Astrocyte (in vitro differentiated cells and primary cell): ENCODE measurements around the gene FBXW8. TPM values are rescaled to one million over a fixed set of nuclear protein-coding genes. Genes with fewer than 3 reads are reported as not detected.
A peak's percentile ranks its signal among the peaks of the same experiment; 100 is the strongest.

Experiments used
- DNase-seq: peaks from one replicate; pipeline ENCODE4 v3.0.0-alpha.2; 2010; ENCODE audit warnings: low read depth
- FAIRE-seq: peaks from 2 replicates; lab custom pipeline; 2011; peaks lifted over from hg19 to GRCh38; lab: Jason Lieb, UNC
- H2AFZ ChIP-seq: 2 replicates; pipeline ENCODE4 v1.6.0; 2012; ENCODE audit warnings: low read depth, low read length, inconsistent platforms
- H3K27ac ChIP-seq: 2 replicates; pipeline ENCODE4 v1.5.1; 2011; ENCODE audit warnings: low read depth, low read length, inconsistent platforms
- H3K27me3 ChIP-seq: 2 replicates; pipeline ENCODE4 v1.6.0; 2011; ENCODE audit warnings: low read length, inconsistent platforms; ENCODE audit not compliant: insufficient read depth
- H3K36me3 ChIP-seq: 2 replicates; pipeline ENCODE4 v1.5.1; 2011; ENCODE audit warnings: low read length, inconsistent platforms; ENCODE audit not compliant: insufficient read depth
- H3K4me1 ChIP-seq: 2 replicates; pipeline ENCODE4 v1.5.1; 2011; ENCODE audit warnings: low read length, inconsistent platforms; ENCODE audit not compliant: insufficient read depth
- H3K4me2 ChIP-seq: 2 replicates; pipeline ENCODE4 v1.6.0; 2012; ENCODE audit warnings: low read length, inconsistent platforms
- H3K4me3 ChIP-seq: 2 replicates; pipeline ENCODE4 v1.5.1; 2011; ENCODE audit warnings: low read depth, mild to moderate bottlenecking, low read length, inconsistent platforms; ENCODE audit not compliant: insufficient read depth
- H3K79me2 ChIP-seq: 2 replicates; pipeline ENCODE4 v1.6.0; 2012; ENCODE audit warnings: mild to moderate bottlenecking, low read length, inconsistent platforms; ENCODE audit not compliant: insufficient read depth
- H3K9ac ChIP-seq: 2 replicates; pipeline ENCODE4 v1.6.0; 2012; ENCODE audit warnings: mild to moderate bottlenecking, low read length, inconsistent platforms
- H3K9me3 ChIP-seq: 2 replicates; pipeline ENCODE4 v1.5.1; 2012; ENCODE audit warnings: low read depth, mild to moderate bottlenecking, low read length, inconsistent platforms; ENCODE audit not compliant: insufficient read depth
- H4K20me1 ChIP-seq: 2 replicates; pipeline ENCODE4 v1.6.0; 2012; ENCODE audit warnings: low read length, inconsistent platforms; ENCODE audit not compliant: insufficient read depth
- H3K27ac Mint-ChIP-seq: one replicate; pipeline ENCODE4 v1.8.0; 2021; ENCODE audit warnings: mild to moderate bottlenecking, mixed read lengths; ENCODE audit not compliant: unreplicated experiment
- H3K27me3 Mint-ChIP-seq: one replicate; pipeline ENCODE4 v1.8.0; 2021; ENCODE audit warnings: low read depth, mixed read lengths; ENCODE audit not compliant: unreplicated experiment
- H3K36me3 Mint-ChIP-seq: one replicate; pipeline ENCODE4 v1.8.0; 2021; ENCODE audit warnings: low read depth, mixed read lengths; ENCODE audit not compliant: unreplicated experiment
- H3K4me1 Mint-ChIP-seq: one replicate; pipeline ENCODE4 v1.8.0; 2021; ENCODE audit warnings: low read depth, mixed read lengths; ENCODE audit not compliant: unreplicated experiment
- H3K4me3 Mint-ChIP-seq: one replicate; pipeline ENCODE4 v1.8.0; 2021; ENCODE audit warnings: mild to moderate bottlenecking, moderate library complexity, mixed read lengths; ENCODE audit not compliant: unreplicated experiment
- H3K9me3 Mint-ChIP-seq: one replicate; pipeline ENCODE4 v1.8.0; 2021; ENCODE audit warnings: mild to moderate bottlenecking, mixed read lengths; ENCODE audit not compliant: unreplicated experiment
- EZH2 ChIP-seq: IDR thresholded peaks from 2 replicates; pipeline ENCODE4 v1.6.1; 2012; ENCODE audit warnings: mild to moderate bottlenecking, low read length, inconsistent platforms; ENCODE audit not compliant: insufficient read depth
- total RNA-seq: library from RNA; stranded (reverse); gene quantifications from 2 replicates; pipeline ENCODE4 v1.2.1, GENCODE V29; 2021
- TF ChIP-seq, protein P1 (sequence below): IDR thresholded peaks from 2 replicates; pipeline ENCODE4 v1.5.1; 2011; ENCODE audit warnings: low read depth, mild to moderate bottlenecking, inconsistent platforms, low read length, moderate library complexity; ENCODE audit not compliant: insufficient read depth

FBXW8 gene
- total RNA-seq, 1 donor from 2014 or later, result 26.4 TPM

GRCh38 chr12:116980083-116980482, 69.3 kb downstream of the FBXW8 start:
- no peak overlapping the region for H3K9ac ChIP-seq
- no peak for FAIRE-seq
- Mint-ChIP-seq H3K4me3 (no peak overlapping the region), H3K9me3 (no peaks in the 10 kb centered on the region), H3K36me3 (no peaks in the 10 kb centered on the region), H3K4me1 (peaks cover 20% of the 10 kb centered on the region), H3K27ac (no peak overlapping the region), H3K27me3 (no peaks in the 10 kb centered on the region)
- no peaks in the 10 kb centered on the region for H3K9me3 ChIP-seq
- H3K79me2 ChIP-seq, result no peaks in the 10 kb centered on the region
- no peak for TF ChIP-seq EZH2
- TF ChIP-seq, protein P1, sequence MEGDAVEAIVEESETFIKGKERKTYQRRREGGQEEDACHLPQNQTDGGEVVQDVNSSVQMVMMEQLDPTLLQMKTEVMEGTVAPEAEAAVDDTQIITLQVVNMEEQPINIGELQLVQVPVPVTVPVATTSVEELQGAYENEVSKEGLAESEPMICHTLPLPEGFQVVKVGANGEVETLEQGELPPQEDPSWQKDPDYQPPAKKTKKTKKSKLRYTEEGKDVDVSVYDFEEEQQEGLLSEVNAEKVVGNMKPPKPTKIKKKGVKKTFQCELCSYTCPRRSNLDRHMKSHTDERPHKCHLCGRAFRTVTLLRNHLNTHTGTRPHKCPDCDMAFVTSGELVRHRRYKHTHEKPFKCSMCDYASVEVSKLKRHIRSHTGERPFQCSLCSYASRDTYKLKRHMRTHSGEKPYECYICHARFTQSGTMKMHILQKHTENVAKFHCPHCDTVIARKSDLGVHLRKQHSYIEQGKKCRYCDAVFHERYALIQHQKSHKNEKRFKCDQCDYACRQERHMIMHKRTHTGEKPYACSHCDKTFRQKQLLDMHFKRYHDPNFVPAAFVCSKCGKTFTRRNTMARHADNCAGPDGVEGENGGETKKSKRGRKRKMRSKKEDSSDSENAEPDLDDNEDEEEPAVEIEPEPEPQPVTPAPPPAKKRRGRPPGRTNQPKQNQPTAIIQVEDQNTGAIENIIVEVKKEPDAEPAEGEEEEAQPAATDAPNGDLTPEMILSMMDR, result no peak
- H3K4me3 ChIP-seq, result no peak overlapping the region
- no peaks in the 10 kb centered on the region for H3K36me3 ChIP-seq
- H4K20me1 ChIP-seq, result peaks cover 3% of the 10 kb centered on the region
- no peak overlapping the region for H3K4me2 ChIP-seq
- no peak for DNase-seq
- no peak overlapping the region for H3K27ac ChIP-seq
- no peak overlapping the region for H2AFZ ChIP-seq
- peaks cover 12% of the 10 kb centered on the region for H3K4me1 ChIP-seq
- H3K27me3 ChIP-seq, result no peaks in the 10 kb centered on the region

GRCh38 chr12:116982791-116983411, 72.2 kb downstream of the FBXW8 start:
- peaks cover 6% of the 10 kb centered on the region for H4K20me1 ChIP-seq
- TF ChIP-seq EZH2, result no peak
- TF ChIP-seq, protein P1, result no peak
- H3K4me2 ChIP-seq, result peak overlapping the region; percentile 80
- Mint-ChIP-seq H3K27ac (no peak overlapping the region), H3K4me1 (peaks cover 16% of the 10 kb centered on the region), H3K4me3 (no peak overlapping the region), H3K27me3 (no peaks in the 10 kb centered on the region), H3K9me3 (no peaks in the 10 kb centered on the region), H3K36me3 (peaks cover 9% of the 10 kb centered on the region)
- peaks cover 12% of the 10 kb centered on the region for H3K4me1 ChIP-seq
- peak overlapping the region; percentile 60 for H3K9ac ChIP-seq
- DNase-seq, result peak; percentile 96
- H3K27ac ChIP-seq, result peak overlapping the region; percentile 72
- H2AFZ ChIP-seq, result no peak overlapping the region
- no peaks in the 10 kb centered on the region for H3K9me3 ChIP-seq
- H3K27me3 ChIP-seq, result no peaks in the 10 kb centered on the region
- peak; percentile 52 for FAIRE-seq
- peak overlapping the region; percentile 34 for H3K4me3 ChIP-seq
- H3K79me2 ChIP-seq, result no peaks in the 10 kb centered on the region
- H3K36me3 ChIP-seq, result no peaks in the 10 kb centered on the region

GRCh38 chr12:116984098-116984497, 73.3 kb downstream of the FBXW8 start:
- Histone ChIP-seq H3K27ac (no peak overlapping the region), H3K36me3 (peaks cover 3% of the 10 kb centered on the region), H3K79me2 (no peaks in the 10 kb centered on the region), H4K20me1 (peaks cover 6% of the 10 kb centered on the region), H3K9ac (no peak overlapping the region), H2AFZ (no peak overlapping the region), H3K4me2 (no peak overlapping the region), H3K4me3 (no peak overlapping the region), H3K27me3 (no peaks in the 10 kb centered on the region), H3K4me1 (peaks cover 12% of the 10 kb centered on the region), H3K9me3 (no peaks in the 10 kb centered on the region)
- no peak overlapping the region for H3K27ac Mint-ChIP-seq
- peaks cover 9% of the 10 kb centered on the region for H3K36me3 Mint-ChIP-seq
- H3K9me3 Mint-ChIP-seq, result no peaks in the 10 kb centered on the region
- H3K4me3 Mint-ChIP-seq, result no peak overlapping the region
- DNase-seq (no peak), FAIRE-seq (no peak)
- TF ChIP-seq EZH2, result no peak
- TF ChIP-seq, protein P1, result no peak
- H3K27me3 Mint-ChIP-seq, result no peaks in the 10 kb centered on the region
- peaks cover 12% of the 10 kb centered on the region for H3K4me1 Mint-ChIP-seq
